Measurements from ENCODE around the gene NSUN3. TPM values are rescaled to one million over a fixed set of nuclear protein-coding genes. Genes with fewer than 3 reads are reported as not detected.
A peak's percentile ranks its signal among the peaks of the same experiment; 100 is the strongest.
"Not testable (repeated sequence)": the region's sequence is repeated elsewhere in the genome, so short reads cannot be mapped to it uniquely, and the experiment has no call there.

NSUN3 gene
- total RNA-seq, 1 donor, result 13.4 TPM

- H3K79me2 ChIP-seq (ENCODE audit: insufficient read depth, low read length), result peaks cover 11% of the 10 kb centered on the region
- no peaks in the 10 kb centered on the region for H3K9me3 ChIP-seq (ENCODE audit: low read depth, low read length)
- no peak for TF ChIP-seq CTCF (IDR thresholded peaks at IDR 0.05; ENCODE audit: extremely low read depth, low read depth, low read length)
- H3K4me3 ChIP-seq (ENCODE audit: insufficient read depth, low read length), result no peak overlapping the region
- no peak overlapping the region for H3K4me2 ChIP-seq (ENCODE audit: insufficient read depth, low read length)
- no peak overlapping the region for H3K27ac ChIP-seq (ENCODE audit: low read depth, low read length)
- H2AFZ ChIP-seq (ENCODE audit: low read length), result no peak overlapping the region
- no peaks in the 10 kb centered on the region for H3K36me3 ChIP-seq (ENCODE audit: insufficient read depth, low read length)
- H3K27me3 ChIP-seq (ENCODE audit: insufficient read depth, low read length), result no peaks in the 10 kb centered on the region
- peaks cover 4% of the 10 kb centered on the region for H3K4me1 ChIP-seq (ENCODE audit: insufficient read depth, low read length)
- H4K20me1 ChIP-seq (ENCODE audit: insufficient read depth, low read length), result no peaks in the 10 kb centered on the region
- DNase-seq (ENCODE audit: insufficient read length, low spot score, missing footprints), result peak; percentile 8
These were observed 13.2 kb downstream of the NSUN3 start for GRCh38 chr3:94076055-94076454.

GRCh38 chr3:94080552-94080951 lies 17.7 kb downstream of the NSUN3 start:
- H3K9me3 ChIP-seq (ENCODE audit: low read depth, low read length); DNase-seq (ENCODE audit: insufficient read length, low spot score, missing footprints); H2AFZ ChIP-seq (ENCODE audit: low read length); H3K36me3 ChIP-seq (ENCODE audit: insufficient read depth, low read length); H3K4me2 ChIP-seq (ENCODE audit: insufficient read depth, low read length); H3K4me1 ChIP-seq (ENCODE audit: insufficient read depth, low read length); H4K20me1 ChIP-seq (ENCODE audit: insufficient read depth, low read length); H3K27me3 ChIP-seq (ENCODE audit: insufficient read depth, low read length); H3K79me2 ChIP-seq (ENCODE audit: insufficient read depth, low read length); H3K4me3 ChIP-seq (ENCODE audit: insufficient read depth, low read length); H3K27ac ChIP-seq (ENCODE audit: low read depth, low read length): not testable (repeated sequence)

DNA sequence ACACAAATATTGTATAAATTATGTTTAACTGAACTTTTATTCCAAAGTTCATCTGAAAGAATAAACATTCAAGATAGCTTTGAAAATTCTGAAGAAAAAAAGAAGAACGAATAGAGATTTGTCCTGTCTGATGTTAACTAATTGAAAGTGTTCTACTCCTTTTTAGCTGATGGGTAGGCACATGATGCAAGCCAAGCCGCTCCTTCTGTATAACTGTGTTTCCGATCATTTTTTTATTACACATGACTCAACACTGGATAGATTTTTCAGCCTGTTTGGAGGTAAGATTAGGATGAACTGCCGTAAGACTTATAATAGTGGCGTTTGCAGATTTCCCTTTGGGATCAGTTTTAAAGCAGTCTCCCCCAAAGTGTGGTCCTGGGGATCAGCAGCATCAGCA lies 19.0 kb downstream of the NSUN3 start:
- Histone ChIP-seq H4K20me1 (ENCODE audit: insufficient read depth, low read length) (no peaks in the 10 kb centered on the region), H3K27me3 (ENCODE audit: insufficient read depth, low read length) (no peaks in the 10 kb centered on the region), H3K4me1 (ENCODE audit: insufficient read depth, low read length) (no peaks in the 10 kb centered on the region), H3K9me3 (ENCODE audit: low read depth, low read length) (no peaks in the 10 kb centered on the region), H3K79me2 (ENCODE audit: insufficient read depth, low read length) (peaks cover 2% of the 10 kb centered on the region), H3K4me2 (ENCODE audit: insufficient read depth, low read length) (no peak overlapping the region), H3K27ac (ENCODE audit: low read depth, low read length) (no peak overlapping the region), H3K36me3 (ENCODE audit: insufficient read depth, low read length) (peaks cover 6% of the 10 kb centered on the region), H3K4me3 (ENCODE audit: insufficient read depth, low read length) (no peak overlapping the region), H2AFZ (ENCODE audit: low read length) (no peak overlapping the region)
- TF ChIP-seq CTCF (IDR thresholded peaks at IDR 0.05; ENCODE audit: extremely low read depth, low read depth, low read length), result no peak
- DNase-seq (ENCODE audit: insufficient read length, low spot score, missing footprints), result no peak

DNA sequence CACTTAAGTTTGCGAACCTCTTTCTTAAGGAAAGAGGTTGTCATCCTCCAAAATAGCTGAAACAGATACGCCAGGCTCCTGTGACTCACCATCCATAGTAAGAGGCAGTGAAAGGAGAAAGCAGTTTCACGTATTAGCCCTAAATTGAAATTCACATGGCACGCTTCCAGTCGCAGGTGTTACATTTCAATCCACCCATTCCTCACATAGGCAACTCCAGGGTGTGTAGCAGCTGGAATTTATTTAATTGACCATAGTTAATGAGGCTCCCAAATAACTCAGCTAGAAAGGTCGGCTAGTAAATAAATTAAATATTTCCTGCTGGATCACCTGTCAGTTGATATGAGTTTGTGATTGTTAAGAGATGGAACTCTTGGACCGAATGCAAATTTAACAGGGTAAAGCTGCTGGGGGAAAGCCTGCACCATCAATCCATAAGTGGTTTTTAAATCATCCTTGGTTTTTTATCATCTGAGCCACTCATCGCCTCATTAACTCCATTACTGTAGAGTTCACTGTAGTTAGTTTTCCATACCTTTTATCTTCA lies 19.6 kb downstream of the NSUN3 start:
- H3K36me3 ChIP-seq (ENCODE audit: insufficient read depth, low read length), result peaks cover 6% of the 10 kb centered on the region
- H3K79me2 ChIP-seq (ENCODE audit: insufficient read depth, low read length), result no peaks in the 10 kb centered on the region
- peak; percentile 58 for DNase-seq (ENCODE audit: insufficient read length, low spot score, missing footprints)

More for the DNA sequence above, 19.6 kb downstream of the NSUN3 start:
- H3K27me3 ChIP-seq (ENCODE audit: insufficient read depth, low read length), result no peaks in the 10 kb centered on the region
- H3K9me3 ChIP-seq (ENCODE audit: low read depth, low read length), result no peaks in the 10 kb centered on the region
- no peak for TF ChIP-seq CTCF (IDR thresholded peaks at IDR 0.05; ENCODE audit: extremely low read depth, low read depth, low read length)
- H3K4me2 ChIP-seq (ENCODE audit: insufficient read depth, low read length), result no peak overlapping the region
- H3K4me3 ChIP-seq (ENCODE audit: insufficient read depth, low read length), result no peak overlapping the region
- H4K20me1 ChIP-seq (ENCODE audit: insufficient read depth, low read length), result no peaks in the 10 kb centered on the region
- H3K4me1 ChIP-seq (ENCODE audit: insufficient read depth, low read length), result no peaks in the 10 kb centered on the region
- no peak overlapping the region for H3K27ac ChIP-seq (ENCODE audit: low read depth, low read length)
- no peak overlapping the region for H2AFZ ChIP-seq (ENCODE audit: low read length)

Measured in osteoblast (primary cell).